Activated T-cell treated with anti-CD3 and anti-CD28 coated beads, Interleukin-2, amount 50 U/mL, for 48 hours (primary cell): ENCODE measurements around the gene NOS1AP.
"Not testable (repeated sequence)": the region's sequence is repeated elsewhere in the genome, so short reads cannot be mapped to it uniquely, and the experiment has no call there.

Source experiments
- DNase-seq, 2 experiments: peaks; one replicate each; pipeline ENCODE4 v3.0.0-alpha.2; 2020

The NOS1AP gene

GRCh38 chr1:162069334-162070093 is at the start of gene NOS1AP:
TSS of gene NOS1AP (plus strand) at chr1:162069691. CDS start at chr1:162070178, 487 bp downstream.
- peak; percentile 82 to 88 for DNase-seq

- no peak for DNase-seq
These were observed 49.3 kb upstream of the NOS1AP start for GRCh38 chr1:162020150-162020549.

GRCh38 chr1:162021124-162021523 is 48.4 kb upstream of the NOS1AP start:
- DNase-seq = no peak

GRCh38 chr1:162022626-162023025 is 46.9 kb upstream of the NOS1AP start:
- DNase-seq = no peak

GRCh38 chr1:162023181-162023546 is 46.3 kb upstream of the NOS1AP start:
- no peak for DNase-seq

DNA sequence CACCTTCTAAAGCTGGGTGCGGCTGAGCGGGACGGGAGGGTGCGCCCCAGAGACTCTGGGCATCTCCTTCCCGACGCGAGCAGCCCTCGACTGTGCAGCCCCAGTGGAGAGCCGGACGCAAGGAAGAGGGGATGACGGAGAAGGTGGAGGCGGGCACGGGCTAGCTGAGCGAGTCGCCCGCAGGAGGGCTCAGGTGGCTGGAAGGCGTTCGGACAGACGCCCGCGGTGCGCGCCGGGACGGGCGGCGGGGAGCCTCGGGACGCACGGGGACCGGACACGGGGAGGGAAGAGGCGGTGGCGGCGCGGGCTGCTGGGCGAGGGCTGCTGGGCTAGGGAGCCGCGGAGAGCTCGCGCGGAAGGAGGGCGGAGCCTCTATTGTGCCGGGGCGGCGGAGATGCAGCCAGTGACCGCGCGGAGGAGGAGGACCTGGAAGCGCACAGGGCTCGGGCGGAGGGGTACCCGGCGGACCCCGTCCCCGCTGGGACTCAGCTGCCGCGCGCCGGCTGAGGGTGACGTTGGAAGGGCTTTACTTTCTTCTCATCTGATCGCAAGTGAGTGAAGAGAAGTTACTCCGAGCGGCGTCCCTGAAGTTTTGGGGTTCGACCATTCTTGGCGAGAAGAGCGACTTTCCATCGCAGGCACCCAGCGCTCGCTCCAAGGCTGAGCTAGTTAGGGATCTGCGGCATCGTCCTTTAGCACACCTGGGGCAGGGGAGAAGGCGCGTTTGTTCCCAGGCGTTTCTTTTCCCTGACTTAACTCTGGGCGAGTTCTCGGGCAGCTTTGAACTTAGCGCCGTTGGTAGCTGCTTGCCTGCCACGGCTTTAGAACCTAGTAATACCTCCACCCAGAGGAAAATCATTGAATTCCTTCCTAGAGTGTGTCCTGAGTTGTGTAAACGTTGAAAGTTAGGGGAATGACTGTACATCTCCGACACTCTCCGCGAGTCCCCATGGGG is 45.7 kb upstream of the NOS1AP start, which contains the start of gene OLFML2B:
TSS of gene OLFML2B (minus strand) at position 323 of the 955 bp plus-strand sequence. CDS start 439 bp downstream, outside the sequence.
- peak; percentile 60 to 73 for DNase-seq

- DNase-seq = no peak
These were observed 44.0 kb upstream of the NOS1AP start for GRCh38 chr1:162025541-162025940.

DNA sequence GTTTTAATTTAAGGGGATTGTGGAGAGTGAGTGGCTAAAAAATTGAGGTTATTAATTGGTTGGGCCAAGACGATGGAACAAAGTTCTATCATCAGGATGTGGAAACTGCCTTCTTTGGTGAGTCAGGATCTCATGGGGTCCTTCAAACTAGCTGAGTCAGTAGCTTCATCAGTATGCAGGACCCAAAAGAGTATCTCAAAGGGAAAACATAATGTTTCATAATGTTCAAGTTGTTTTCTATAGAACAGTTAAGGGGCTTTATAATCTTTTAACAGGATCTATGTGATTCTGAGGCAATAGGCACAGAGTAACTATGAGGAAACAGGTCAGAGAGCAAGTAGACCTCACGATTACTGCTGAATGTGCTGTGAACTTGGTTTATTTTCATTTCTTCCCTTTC is 42.6 kb upstream of the NOS1AP start:
- no peak for DNase-seq

DNA sequence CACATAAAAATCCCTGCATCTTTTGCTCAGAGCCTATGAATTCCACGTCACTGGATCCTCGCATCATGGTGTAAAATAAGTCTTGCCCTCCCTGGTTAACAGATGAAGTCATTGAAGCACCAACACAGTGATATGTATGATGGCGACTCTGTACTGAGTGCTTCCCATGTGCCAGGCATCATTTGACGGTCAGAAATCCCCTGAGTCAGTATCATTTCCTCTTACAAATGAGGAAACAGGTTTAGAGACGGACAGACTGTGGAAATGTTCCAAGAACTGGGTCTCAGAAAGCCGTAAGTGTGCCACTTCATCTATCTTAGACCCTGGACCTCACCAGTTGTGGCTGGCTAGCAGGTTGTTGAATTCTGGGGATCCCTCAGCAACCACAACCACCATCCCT is 40.8 kb upstream of the NOS1AP start:
- no peak for DNase-seq

- DNase-seq = no peak
These were observed 40.3 kb upstream of the NOS1AP start for GRCh38 chr1:162029157-162029556.

- no peak for DNase-seq
These were observed 38.7 kb upstream of the NOS1AP start for GRCh38 chr1:162030759-162031280.

GRCh38 chr1:162033428-162033827 is 36.1 kb upstream of the NOS1AP start:
- no peak for DNase-seq

- peak in 1 of 2 experiments; percentile 28 for DNase-seq
These were observed 34.2 kb upstream of the NOS1AP start for GRCh38 chr1:162035241-162035640.

DNA sequence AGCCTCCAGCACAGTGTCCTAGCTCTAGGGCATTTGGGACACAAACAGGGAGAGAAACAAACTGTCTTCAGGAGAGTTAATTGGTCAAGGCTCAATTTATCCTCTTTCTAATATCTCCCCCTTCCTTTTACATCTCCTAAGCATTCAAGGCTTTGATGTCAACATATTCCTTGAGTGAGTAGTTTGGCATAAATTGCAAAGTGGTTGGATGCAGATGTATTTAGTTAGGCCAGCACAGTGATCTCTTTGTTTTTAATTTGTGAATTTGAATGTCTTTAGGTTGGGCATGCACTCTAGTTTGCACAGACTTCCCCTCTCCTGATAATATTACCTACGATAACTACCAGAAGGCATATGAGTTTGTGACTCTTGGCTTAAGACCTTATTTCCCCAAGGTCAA is 33.3 kb upstream of the NOS1AP start:
- no peak for DNase-seq

- DNase-seq = no peak
These were observed 30.9 kb upstream of the NOS1AP start for GRCh38 chr1:162038624-162039023.

DNA sequence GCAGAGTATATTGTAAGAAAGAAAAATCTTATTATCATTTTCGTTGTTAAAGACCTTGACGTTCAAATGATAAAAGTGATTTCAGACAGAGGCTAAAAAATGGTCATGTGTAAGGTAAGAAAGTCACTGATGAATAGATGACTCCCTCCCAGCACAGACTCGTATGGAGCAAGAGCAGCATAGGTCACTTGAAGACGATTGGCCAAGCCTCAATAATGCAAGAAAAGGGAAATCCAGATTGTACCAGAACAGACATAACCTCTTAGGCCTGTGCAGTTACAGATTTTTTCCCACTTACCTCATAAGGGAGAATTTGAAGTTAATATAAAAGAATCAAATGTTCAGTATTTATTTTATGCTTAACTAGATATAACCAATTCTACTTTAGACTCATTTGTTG is 29.5 kb upstream of the NOS1AP start:
- no peak for DNase-seq

DNA sequence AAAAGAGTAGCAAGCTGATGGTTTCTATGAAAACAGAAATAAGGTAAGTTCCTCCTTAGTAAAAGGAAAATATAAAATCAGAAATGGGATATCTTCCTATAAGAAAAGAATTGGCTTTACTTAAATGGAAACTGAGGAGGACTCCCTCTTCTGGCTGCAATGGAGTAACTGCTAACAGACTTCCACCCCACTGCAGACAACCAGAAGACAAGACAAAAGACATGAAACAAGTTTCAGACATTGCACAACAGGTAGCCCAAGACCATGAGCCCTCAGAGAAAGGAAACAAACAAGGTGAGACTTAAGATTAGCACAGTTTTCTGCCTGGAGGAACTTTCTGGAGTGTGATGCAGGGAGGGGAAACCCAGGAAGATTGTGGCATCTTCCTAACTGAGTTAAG is 28.8 kb upstream of the NOS1AP start:
- DNase-seq = no peak

DNA sequence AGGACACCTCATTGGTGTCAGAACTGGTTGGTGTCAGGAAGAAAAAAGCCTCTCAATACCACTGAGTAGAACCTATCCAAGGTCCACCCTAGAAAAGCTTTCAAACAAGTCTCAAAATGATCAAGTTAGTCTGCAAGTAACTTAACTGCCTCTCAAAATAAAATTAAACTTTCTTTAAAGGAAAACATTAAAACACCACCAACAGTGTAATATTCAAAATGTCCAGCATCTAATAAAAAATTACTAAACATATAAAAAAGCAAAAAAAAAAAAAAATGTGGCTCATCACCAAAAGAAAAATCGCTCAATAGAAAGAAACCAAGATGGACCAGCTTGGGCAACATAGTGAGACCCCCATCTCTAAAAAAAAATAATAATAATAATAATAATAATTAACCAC is 27.1 kb upstream of the NOS1AP start:
- DNase-seq = no peak

- no peak for DNase-seq
These were observed 22.6 kb upstream of the NOS1AP start for GRCh38 chr1:162046921-162047320.

DNA sequence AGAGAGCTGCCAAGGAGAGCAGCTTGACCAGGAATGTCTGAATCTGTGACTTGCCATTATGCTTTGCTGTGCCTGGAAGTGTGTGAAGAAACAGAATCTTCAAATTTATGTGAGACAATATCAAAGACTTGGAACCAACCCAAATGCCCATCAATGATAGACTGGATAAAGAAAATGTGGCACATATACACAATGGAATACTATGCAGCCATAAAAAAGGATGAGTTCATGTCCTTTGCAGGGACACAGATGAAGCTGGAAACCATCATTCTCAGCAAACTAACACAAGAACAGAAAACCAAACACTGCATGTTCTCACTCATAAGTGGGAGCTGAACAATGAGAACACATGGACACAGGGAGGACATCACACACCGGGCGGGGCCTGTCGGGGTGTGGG is 15.5 kb upstream of the NOS1AP start:
- not testable (repeated sequence) for DNase-seq

- no peak for DNase-seq
These were observed 14.4 kb upstream of the NOS1AP start for GRCh38 chr1:162055062-162055461.

- peak; percentile 47 to 62 for DNase-seq
These were observed 13.4 kb upstream of the NOS1AP start for GRCh38 chr1:162056043-162056442.

DNA sequence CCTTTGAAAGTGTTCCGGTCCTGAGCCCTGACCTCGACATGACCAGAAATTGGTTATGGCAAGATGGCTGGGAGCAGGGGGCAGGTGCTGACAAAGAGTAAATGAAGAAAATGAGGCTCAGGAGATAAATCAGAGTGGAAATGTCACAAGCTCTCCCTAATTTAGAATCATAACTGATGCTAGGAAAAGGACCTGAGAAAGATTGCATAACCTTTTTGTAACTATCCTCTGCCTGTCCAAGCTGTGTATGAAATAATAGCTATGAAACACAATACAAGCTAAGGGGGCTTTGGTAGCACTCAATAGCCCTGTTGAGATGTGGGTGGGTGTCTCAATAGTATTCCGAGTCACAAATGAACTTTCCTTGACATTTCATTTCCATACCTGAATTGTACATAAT is 12.9 kb upstream of the NOS1AP start:
- no peak for DNase-seq

- DNase-seq = no peak
These were observed 9.8 kb upstream of the NOS1AP start for GRCh38 chr1:162059721-162060120.
